Right lung (tissue), 5 donors: Measurements from ENCODE around the gene LPO. TPM values are rescaled to one million over a fixed set of nuclear protein-coding genes. Genes with fewer than 3 reads are reported as not detected.

Source experiments
- DNase-seq, 2 donors: peaks; one replicate each; pipeline ENCODE4 v3.0.0-alpha.2; 2013
- polyA plus RNA-seq, 5 donors: library from polyadenylated mRNA; unstranded; fragments of 120-200 nt; gene quantifications; one replicate each; pipeline versions ENCODE4 v1.2.1 to v1.2.3, GENCODE V29; 2013; ENCODE audit warnings: inconsistent platforms in 1 of 5, low replicate concordance in 1 of 5; ENCODE audit not compliant: insufficient read length in 5 of 5, insufficient read depth in 1 of 5

Gene LPO
- polyA plus RNA-seq, 5 donors = 0.05 to 0.29 (median 0.12) TPM

DNA sequence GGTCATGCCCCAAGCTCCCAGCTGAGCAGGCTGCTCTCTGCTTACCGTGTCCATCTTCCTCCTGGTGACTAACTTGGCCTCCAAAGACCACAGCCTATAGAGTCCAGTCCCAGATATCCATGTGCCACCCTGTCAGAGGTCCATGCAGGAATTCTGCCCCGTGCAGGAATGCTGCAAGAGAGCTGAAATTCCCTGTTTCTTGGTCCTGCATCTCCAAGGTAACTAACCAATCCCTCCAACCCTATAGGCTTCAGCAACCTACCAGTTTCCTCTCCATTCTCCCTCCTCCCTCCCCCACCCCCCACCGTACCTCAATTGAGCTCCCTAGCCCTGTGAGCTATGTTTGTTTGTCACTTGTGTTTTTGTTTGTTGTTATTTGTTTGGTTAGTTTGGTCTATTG is 9.7 kb upstream of the LPO start:
- DNase-seq = no peak

DNA sequence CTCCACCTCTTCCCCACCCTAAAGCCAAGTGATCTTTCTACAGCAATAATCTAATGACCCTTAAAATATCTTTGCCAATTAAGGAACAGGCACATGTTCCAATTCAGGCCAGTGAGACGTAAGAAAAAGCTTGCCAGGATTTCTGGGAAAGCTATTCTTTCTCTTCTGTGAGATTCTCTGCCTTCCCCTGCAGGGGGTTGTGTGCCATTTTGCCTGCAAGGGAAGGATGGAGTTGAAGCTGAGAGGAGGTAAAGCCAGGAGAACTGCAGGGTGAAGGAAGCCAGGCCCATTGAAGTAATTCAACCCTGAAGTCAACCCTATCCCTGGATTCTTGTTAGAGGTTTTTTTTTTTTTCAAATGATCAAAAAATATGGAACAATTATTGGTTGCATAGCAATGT is 9.0 kb upstream of the LPO start:
- DNase-seq = no peak

DNA sequence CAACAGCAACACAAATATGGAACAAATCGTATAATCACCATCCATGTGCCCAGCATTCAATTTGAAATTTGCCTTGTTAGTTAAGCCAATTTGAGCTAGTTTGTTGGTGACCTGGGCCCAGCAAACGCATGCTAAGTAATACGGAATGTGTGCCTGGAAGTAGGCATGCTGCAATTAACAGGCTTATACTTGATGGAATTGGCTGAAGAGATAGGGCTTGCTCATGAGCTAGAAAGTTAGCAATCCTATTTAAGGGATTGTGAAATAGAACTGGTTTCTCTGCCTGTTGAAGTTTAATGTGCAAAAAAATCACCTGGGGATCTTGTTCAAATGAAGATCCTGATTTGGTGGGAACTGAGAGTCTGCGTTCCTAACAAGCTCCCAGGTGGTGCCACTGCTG is 8.5 kb upstream of the LPO start:
- DNase-seq = no peak

DNA sequence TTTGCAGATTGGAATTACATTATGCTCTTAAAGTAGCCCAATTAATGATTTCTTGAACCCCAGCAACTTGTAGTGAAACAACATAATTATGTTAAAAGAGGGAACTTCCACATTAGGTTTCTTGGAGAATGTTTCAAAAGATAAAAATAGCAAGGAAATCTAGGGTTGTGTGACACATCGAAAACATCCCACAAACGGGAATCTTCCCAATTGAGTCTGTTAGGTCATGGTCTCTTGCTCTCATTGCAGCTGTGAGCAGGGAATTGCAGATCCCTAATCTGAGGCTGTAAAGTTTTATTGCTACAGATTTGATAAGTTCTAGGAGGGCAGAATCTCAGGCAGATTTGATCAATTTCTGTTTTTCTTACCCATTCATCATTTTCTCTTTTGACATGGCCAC is 6.7 kb upstream of the LPO start:
- no peak for DNase-seq

DNA sequence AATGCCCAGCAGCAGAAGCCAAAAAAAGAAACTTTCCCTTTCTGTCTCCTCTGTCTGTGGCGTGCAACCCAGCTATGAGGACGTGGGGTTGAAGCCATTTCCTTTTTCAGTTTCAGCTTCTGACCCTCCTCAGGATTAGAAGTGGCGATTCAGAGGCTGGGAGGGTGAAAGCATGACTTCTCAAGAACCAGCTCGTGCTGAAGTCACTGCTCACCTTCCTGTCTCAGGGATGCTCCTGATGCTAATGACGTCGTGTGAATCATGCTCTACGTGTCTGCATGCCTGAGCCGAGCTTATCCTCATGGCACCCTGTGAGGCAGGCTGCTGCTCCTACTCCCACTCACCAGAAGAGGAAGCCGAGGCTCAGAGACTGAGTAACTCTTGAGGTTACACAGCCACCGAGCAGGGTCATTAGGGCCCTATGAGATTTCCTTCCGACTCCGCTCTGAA is 5.7 kb upstream of the LPO start:
- no peak for DNase-seq

DNA sequence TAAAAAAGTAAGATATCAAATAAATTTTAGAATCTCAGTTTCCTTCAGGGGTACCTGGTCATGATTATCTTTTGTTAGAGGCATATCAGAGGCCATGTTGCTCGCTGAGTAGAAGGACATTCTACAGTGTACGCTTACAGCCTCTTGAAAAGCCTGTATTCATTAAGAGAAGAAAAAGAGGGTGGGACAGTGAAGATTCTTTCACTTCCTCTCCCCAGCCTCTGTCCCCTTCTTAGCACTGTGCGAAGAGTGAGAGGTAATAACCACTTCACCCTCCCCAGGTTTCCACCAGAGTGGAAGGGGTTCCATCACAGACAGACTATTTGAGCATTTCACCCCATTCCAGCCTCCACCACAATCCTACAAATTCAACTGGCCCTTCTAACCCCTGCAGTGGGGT is 4.8 kb upstream of the LPO start:
- no peak for DNase-seq

DNA sequence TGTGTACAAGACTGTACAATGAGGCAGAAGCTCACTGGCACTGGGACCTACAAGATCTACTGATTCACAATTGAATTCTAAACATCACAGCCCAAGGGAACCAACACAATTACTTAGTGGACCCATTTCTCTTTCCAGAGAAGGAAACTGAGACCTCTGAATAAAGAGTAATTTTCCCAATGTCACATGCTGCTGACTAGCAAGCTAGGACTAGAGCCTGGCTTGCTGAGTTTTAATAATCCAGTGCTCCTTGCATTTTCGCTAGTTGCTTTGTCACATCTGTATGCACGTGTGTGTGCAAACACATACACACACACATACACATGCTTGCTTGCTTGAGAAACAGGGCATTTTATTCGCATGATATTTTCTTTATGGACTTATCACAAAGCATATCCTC is 3.9 kb upstream of the LPO start:
- no peak for DNase-seq

DNA sequence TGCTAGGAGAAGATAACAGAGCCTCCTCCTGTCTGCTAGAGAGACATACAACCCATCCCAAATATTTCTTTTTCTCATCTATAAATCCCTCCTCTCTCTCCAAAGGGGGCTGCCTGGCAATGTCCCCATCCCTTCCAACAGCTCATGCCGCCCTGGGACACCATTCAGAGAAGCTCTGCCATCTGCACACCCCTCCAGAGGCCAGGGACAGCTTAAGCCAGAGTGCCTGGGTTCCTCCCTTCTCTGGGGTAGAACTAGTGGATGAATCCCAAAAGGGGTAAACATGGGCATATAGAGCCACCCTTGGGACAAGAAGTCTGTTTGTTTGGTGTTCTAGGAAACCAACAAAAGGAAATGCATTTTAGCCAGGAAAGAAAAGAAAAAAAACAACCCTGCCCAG is 2.6 kb upstream of the LPO start:
- DNase-seq = no peak

DNA sequence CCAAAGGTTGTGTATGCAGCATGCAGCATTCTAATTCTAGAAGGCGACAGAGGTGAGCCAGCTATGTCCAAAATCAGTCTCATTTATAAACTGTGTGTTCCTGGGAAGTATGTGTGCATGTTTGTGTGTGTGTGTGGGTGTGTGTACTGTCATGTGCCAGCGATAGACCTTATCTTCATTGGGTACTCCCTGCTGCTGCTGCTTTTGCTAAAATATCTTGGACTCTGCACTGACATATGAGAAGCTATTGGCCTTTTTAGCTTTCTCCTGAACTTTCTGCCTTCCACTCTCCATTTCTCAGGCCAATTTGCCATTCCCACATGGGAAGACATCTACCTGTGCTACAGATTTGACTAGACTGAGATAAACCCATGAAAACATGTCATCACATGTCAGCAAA is 2.0 kb upstream of the LPO start:
- DNase-seq = no peak

DNA sequence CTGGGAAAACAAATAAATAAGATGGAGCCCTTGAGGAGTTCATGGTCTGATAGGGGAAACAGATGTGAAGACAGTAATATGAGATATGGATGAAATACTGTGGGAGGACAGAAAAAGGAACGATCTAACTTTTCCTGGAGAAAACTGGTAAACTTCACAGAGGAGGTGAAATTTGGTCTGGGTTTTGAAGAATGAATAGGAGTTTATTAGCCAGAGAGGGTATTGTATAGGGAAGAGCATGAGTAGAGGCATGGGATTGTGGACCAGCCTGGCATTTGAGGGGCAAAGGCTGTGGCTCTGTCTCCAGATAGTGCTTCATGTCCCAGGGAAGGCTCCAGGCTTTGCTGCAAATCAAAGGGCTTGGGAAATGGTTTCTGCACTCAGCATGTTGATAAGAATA is 1.6 kb downstream of the LPO start:
- DNase-seq = no peak

DNA sequence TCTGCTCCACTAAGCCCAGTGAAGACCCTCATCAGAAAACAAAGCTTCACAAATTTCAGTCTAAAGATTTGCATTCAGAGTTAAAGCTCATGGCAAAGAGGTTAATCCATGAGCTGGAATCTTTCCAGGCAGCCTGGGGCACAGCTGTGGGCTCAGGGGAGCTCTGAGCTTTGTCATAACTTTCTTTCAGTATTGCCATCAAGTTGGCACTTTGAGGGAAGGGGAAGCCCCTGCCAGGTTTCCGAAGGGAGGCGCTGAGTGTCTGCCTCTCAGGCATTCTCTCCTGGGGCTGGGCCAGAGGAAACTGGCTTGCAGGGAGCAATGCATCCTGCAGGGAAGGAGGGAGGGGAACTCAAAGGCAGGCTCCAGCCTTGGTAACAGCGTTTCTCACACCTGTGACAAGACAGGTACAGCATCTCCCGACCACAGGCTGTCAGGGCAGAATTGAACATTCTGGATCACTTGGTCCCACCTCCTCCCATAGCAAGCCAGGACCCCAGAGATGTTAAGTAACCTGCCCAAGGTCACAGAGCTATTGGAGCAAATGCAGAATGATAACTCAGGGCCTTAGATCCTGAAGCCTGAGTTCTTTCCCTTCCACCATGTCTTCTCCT is 3.9 kb downstream of the LPO start:
- no peak for DNase-seq

DNA sequence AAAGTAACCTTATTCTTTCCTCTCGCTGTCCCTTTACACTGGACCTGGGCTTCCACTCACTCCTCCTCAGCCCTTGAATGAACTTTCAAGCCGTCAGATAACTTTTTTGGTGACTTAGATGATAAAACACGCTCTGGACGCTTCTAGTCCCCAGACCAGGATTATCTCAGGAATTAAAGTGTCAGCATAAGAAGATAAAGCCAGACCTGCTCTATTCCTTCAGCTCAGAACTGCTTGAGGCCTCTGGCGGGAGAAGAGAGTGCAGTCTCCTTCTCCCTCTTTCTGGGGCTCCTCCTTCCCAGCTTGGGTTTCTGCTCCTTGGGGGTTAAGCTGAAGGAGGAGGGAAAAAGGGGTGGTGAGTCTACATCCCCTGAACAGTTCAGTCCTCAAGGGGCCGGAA is 6.6 kb downstream of the LPO start:
- no peak for DNase-seq

DNA sequence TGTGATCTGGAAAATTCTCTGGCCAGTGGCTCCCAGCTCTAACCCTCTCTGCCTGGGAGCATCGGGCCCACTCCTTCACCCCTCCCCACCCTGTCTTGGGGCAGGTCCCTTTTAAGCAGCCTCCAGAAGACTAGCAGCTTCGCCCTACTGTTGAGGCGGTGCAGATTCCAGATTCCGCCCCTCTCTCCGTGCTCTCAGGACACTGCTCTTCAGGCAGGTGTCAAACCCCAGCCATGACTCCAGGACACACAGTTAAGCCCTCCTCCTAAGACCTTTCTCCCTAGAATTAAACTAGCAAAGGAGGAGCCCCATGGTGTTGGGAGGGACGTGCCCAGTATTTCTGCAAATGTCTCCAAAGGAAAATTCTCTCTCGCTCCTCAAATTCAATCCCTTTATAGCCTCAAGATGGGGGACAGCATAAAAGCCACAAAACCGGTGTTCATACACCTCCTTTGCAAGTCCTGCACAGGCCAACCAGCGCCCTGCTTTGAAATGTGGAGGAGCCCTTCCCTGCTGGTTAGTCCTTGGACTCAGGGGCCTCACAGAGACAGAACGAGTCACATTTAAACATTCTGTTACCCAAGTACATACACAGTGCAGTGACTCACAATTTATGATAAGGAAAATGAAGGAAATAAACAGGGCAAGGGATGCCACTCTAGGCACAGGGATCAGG is 7.2 kb downstream of the LPO start:
- DNase-seq = no peak

DNA sequence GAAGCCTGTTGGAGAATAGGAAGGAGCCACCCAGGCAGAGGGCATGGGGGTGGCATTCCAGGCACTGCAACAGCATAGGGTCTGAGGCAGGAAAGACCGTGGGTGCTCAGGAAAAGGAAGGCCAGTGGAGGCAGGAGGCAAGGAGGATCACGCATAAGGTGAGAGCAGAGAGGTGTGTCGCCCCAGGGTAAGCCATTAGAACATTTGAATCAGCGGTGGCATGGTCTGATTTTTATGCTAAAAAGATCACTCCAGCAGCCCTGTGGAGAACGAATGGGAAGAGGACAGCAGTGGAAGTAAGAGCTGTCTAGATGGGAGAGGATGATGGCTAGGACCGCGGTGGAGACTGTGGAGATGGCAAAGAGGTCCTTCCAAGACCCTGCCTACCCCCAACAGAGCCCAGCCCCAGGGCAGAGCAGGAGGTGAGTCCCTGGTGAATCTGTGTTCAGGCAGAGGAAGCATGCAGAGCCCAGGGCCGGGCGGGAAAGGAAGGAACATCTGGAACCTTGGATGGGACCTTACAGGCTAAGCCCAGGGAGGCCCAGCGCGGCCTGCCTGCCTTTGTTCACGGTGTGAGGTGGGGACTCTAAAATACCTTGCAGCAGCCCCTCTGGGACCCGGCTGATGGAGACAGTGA is 7.8 kb downstream of the LPO start:
- DNase-seq = no peak

DNA sequence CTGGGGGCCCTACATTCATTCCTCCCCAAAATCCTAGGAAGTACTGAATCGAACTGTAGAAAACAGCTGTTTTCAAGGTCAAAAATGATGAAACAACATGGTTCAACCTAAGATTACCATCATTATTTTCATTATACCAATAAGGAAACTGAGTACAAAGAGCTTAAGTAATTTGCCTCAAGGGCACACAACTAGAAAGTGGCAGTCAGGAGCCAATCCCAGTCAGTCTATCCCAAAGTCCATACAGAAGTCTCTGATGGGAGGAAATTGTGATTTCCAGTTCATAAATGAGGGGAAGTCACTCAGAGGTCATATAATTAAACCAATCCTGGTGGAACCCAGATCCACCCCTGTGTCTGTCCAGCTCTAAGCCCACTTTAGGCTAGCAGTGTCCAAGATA is 8.4 kb downstream of the LPO start:
- DNase-seq = no peak

DNA sequence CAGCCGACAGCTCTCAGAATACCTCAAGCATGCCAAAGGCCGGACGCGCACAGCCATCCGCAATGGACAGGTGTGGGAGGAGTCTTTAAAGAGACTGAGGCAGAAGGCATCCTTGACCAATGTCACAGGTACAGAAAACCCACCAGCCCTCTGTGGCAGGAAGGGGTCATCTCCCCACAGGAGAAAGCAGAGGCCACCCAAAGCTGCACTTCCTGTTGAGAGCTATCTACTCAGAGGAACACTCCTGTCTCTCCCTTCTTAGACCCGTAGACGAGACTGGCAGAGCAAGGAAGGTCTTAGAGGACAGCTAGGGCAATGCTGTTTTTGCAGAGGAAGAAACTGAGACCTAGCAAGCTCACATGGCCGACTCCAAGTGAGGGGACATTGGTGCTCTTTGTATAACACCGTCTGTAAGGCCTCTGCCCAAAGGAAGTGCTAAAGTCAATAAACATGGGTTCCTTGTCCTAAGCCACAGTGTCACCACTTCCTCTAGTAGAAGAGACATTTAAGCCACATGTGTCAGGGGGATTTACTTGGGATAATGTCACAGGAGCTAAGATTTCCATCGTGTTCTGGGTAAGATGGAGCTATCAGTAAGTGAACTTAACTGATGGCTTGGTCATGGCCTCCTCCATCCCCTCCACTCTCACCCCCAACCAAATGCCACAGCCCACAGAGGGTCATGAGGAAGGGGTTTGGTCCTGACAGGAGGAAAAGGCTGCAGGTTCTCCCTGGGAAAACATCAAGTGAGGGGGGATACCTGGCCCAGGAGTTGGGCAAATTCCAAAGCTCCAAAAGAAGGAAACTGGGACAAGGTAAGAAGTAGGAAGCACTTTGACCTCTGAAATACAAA is 9.4 kb downstream of the LPO start:
- no peak for DNase-seq

DNA sequence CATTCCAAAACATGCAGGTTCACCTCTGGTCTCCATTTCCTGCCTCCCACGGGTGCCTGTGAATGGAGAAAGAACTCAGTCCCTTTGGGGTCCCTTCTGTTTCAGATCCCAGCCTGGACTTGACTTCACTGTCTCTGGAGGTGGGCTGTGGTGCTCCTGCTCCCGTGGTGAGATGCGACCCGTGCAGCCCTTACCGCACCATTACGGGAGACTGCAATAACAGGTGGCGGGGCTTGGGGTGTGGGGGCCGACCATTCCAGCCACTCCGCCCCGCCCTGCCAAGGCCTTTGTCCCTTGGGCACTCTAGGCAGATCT is 10.5 kb downstream of the LPO start:
- no peak for DNase-seq

DNA sequence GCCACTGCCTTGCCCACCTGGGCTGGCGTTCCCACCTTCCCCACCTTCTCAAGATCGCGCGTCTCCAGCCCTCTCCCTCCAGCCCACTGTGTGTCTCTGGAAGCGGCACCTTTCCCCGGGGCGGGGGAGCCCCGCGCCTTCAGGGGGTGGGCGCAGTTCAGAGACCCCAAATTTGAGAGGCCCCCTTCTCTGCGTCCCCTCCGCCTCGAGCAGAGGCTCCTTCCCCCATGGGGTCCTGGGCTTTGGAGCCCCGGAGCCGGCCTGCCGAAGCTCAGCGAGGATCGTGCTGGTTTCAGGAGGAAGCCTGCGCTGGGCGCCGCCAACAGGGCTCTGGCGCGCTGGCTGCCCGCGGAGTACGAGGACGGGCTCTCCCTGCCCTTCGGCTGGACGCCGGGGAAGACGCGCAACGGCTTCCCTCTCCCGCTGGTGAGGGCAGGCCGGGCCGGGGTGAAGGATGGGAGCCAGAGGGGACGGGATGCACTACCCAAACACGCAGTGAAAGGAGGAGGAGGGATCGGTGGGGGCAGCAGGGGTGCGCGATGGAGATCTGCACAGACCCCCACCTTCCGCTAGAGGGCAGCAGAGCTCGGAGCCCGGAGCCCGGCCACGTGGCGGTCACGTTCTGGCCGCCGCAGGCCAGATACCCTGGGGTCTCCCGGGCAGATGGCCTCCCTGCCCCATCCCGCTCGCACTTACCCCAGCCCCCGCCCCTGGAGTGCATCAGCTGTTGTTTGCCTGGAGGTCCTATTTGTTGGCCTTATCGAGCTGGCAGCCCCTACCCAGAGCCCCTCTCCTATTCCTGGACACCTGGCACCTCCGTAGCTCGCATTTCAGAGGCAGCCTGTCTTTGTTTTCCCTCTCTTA is 11.1 kb downstream of the LPO start:
- peak; percentile 60 to 63 for DNase-seq

DNA sequence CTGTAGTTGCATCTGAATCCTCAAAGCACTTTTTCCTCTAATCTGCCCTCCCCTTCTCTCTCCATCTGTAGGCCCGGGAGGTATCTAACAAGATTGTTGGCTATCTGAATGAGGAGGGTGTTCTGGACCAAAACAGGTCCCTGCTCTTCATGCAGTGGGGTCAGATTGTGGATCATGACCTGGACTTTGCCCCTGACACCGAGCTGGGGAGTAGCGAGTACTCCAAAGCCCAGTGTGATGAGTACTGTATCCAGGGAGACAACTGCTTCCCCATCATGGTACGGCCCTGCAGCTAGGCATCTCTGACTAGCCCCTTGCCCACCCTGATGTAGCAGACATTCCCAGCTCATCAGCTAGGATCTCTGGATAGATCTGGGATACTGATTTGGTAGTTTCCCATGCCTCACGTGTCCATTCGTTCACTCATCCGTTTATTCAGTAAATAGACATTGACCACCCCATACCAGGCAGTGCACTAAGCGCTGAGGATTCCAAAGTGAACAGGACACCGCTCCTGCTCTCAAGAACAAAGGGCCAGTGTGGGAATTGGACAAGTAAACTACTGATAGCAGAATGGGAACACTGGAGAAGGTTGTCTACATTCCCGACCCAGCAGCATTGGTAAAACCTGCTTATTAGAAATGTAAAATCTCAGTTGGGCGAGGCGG is 12.1 kb downstream of the LPO start:
- DNase-seq = no peak

DNA sequence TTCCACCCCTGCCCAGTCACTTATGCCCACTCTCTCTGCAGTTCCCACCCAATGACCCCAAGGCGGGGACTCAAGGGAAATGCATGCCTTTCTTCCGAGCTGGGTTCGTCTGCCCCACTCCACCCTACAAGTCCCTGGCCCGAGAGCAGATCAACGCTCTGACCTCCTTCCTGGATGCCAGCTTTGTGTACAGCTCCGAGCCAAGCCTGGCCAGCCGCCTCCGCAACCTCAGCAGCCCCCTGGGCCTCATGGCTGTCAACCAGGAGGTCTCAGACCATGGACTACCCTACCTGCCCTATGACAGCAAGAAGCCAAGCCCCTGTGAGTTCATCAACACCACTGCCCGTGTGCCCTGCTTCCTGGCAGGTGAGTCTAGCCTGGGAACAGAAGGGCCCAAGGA is 13.8 kb downstream of the LPO start:
- no peak for DNase-seq

DNA sequence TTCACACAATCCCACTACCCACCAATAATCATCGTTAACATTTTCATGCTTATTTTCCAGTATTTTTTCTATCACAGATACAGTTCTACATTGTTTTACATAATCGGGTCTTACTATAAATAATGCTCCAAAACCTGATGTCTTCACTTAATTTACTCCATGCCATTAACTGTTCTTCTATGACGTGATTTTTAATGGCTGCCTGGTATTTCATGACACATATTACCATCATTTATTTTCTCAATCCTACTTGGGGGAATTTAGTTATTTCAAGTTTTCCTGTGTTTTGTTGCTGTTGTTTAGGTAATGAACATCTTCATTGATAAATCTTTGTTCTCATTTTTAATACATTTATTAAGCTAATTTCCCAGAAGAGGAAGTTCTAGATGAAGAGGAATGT is 14.7 kb downstream of the LPO start:
- DNase-seq = no peak
